Chondrocyte (in vitro differentiated cells): ENCODE data around the gene RAP1GAP2. TPM values are rescaled to one million over a fixed set of nuclear protein-coding genes. Genes with fewer than 3 reads are reported as not detected.

ENCODE experiments used
- DNase-seq: peaks from one replicate; pipeline ENCODE4 v3.0.0; 2021; ENCODE audit warnings: mixed read lengths, low spot score
- H3K27ac Mint-ChIP-seq: one replicate; pipeline ENCODE4 v1.8.0; 2021; ENCODE audit warnings: mild to moderate bottlenecking, moderate library complexity, mixed read lengths; ENCODE audit not compliant: unreplicated experiment
- H3K27me3 Mint-ChIP-seq: 2 replicates; pipeline ENCODE4 v1.8.0; 2021; ENCODE audit warnings: low read depth, mixed read lengths
- H3K36me3 Mint-ChIP-seq: 2 replicates; pipeline ENCODE4 v1.8.0; 2021; ENCODE audit warnings: low read depth, mixed read lengths
- H3K4me1 Mint-ChIP-seq: 2 replicates; pipeline ENCODE4 v1.8.0; 2021; ENCODE audit warnings: low read depth, mild to moderate bottlenecking, mixed read lengths
- H3K4me3 Mint-ChIP-seq: one replicate; pipeline ENCODE4 v1.8.0; 2021; ENCODE audit warnings: mild to moderate bottlenecking, moderate library complexity, mixed read lengths; ENCODE audit not compliant: unreplicated experiment
- H3K9me3 Mint-ChIP-seq: 2 replicates; pipeline ENCODE4 v1.8.0; 2021; ENCODE audit warnings: low read depth, mixed read lengths
- CTCF ChIP-seq: fragments of 200-600 bp; sonication (generic); IDR thresholded peaks from 2 replicates; pipeline ENCODE4 v1.5.0; 2021; ENCODE audit warnings: antibody characterized with exemption, mild to moderate bottlenecking, moderate library complexity
- total RNA-seq: library from RNA; stranded (reverse); gene quantifications from 3 replicates; pipeline ENCODE4 v1.2.1, GENCODE V29; 2021

Gene RAP1GAP2
- total RNA-seq, 1 donor from 2014 or later = 3.4 TPM

- Mint-ChIP-seq H3K4me3 (no peak overlapping the region), H3K9me3 (no peaks in the 10 kb centered on the region), H3K4me1 (peaks cover 9% of the 10 kb centered on the region), H3K27me3 (peaks cover 3% of the 10 kb centered on the region), H3K27ac (no peak overlapping the region), H3K36me3 (no peaks in the 10 kb centered on the region)
- TF ChIP-seq CTCF = no peak
- DNase-seq = no peak
Measured at GRCh38 chr17:2932946-2933345, 136.7 kb downstream of the RAP1GAP2 start.

- Mint-ChIP-seq H3K27me3 (peaks cover 3% of the 10 kb centered on the region), H3K36me3 (no peaks in the 10 kb centered on the region), H3K9me3 (no peaks in the 10 kb centered on the region), H3K4me3 (no peak overlapping the region), H3K27ac (no peak overlapping the region), H3K4me1 (peaks cover 9% of the 10 kb centered on the region)
- no peak for DNase-seq
- no peak for TF ChIP-seq CTCF
Measured at GRCh38 chr17:2933606-2934005, 137.4 kb downstream of the RAP1GAP2 start.

- no peak for DNase-seq
Measured at GRCh38 chr17:2935632-2936031, 139.4 kb downstream of the RAP1GAP2 start.

GRCh38 chr17:2936351-2936750 lies 140.1 kb downstream of the RAP1GAP2 start:
- H3K9me3 Mint-ChIP-seq = no peaks in the 10 kb centered on the region
- TF ChIP-seq CTCF = no peak
- peaks cover 3% of the 10 kb centered on the region for H3K27me3 Mint-ChIP-seq
- H3K36me3 Mint-ChIP-seq = no peaks in the 10 kb centered on the region
- H3K4me3 Mint-ChIP-seq = no peak overlapping the region
- no peak overlapping the region for H3K27ac Mint-ChIP-seq
- DNase-seq = no peak
- H3K4me1 Mint-ChIP-seq = peaks cover 5% of the 10 kb centered on the region

More at GRCh38 chr17:2935632-2936031, 139.4 kb downstream of the RAP1GAP2 start:
- no peak for TF ChIP-seq CTCF
- Mint-ChIP-seq H3K4me1 (peaks cover 9% of the 10 kb centered on the region), H3K27ac (no peak overlapping the region), H3K9me3 (no peaks in the 10 kb centered on the region), H3K4me3 (no peak overlapping the region), H3K36me3 (no peaks in the 10 kb centered on the region), H3K27me3 (peaks cover 3% of the 10 kb centered on the region)

- Mint-ChIP-seq H3K4me3 (no peak overlapping the region), H3K27me3 (peaks cover 3% of the 10 kb centered on the region), H3K4me1 (peaks cover 3% of the 10 kb centered on the region), H3K9me3 (no peaks in the 10 kb centered on the region), H3K36me3 (no peaks in the 10 kb centered on the region), H3K27ac (no peak overlapping the region)
- no peak for TF ChIP-seq CTCF
- no peak for DNase-seq
Measured at GRCh38 chr17:2936771-2937321, 140.6 kb downstream of the RAP1GAP2 start.
